ENCODE results near the gene AGBL1.

AGBL1 gene

DNA sequence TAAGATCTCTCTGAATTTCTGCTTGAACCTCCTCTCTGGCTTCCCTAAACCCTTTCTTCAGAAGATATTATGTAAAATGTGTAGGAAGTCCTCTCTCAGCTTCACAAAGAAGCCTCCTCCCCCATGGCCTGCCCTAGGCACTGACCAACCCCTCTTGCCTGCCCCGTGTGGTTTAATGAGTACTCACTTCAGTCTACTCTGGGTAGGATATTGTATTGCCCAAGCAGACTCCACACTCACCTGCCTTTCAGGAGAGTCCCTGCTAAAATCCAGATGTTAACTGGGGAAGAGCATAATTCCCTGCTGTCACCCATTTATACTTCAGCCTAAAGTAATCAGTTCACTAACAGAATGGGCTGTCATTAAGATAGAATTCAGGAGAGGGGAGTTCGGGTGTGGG lies 2.6 kb upstream of the AGBL1 start:
- no peak for DNase-seq (ENCODE audit: low read depth)
- TF ChIP-seq, protein P1, sequence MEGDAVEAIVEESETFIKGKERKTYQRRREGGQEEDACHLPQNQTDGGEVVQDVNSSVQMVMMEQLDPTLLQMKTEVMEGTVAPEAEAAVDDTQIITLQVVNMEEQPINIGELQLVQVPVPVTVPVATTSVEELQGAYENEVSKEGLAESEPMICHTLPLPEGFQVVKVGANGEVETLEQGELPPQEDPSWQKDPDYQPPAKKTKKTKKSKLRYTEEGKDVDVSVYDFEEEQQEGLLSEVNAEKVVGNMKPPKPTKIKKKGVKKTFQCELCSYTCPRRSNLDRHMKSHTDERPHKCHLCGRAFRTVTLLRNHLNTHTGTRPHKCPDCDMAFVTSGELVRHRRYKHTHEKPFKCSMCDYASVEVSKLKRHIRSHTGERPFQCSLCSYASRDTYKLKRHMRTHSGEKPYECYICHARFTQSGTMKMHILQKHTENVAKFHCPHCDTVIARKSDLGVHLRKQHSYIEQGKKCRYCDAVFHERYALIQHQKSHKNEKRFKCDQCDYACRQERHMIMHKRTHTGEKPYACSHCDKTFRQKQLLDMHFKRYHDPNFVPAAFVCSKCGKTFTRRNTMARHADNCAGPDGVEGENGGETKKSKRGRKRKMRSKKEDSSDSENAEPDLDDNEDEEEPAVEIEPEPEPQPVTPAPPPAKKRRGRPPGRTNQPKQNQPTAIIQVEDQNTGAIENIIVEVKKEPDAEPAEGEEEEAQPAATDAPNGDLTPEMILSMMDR (IDR thresholded peaks at IDR 0.05; ENCODE audit: control insufficient read depth, insufficient read depth, low read depth, low read length, missing control alignments), result no peak
- H3K4me3 ChIP-seq (ENCODE audit: control insufficient read depth, low read depth, low read length), result no peak overlapping the region

DNA sequence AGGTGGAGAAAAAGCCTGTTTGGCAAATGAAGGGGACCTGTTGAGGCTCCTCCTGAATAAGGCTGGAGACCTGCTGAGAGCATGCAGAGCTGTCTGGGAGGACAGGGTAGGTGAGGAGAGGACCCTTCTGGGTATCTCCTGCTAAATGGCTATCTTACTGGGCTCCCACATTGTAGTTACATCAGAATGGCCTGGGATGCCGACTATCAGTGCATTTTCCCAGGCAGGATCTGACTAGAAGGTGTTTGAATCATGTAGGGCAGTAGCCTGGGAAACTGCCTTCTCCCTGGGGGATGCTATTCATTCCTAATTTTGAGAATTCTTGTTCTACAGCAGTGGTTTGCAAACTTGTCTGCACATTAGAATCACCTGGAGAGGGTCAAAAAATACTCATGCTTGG lies 631 bp downstream of the AGBL1 start:
- TF ChIP-seq, protein P1 (IDR thresholded peaks at IDR 0.05; ENCODE audit: control insufficient read depth, insufficient read depth, low read depth, low read length, missing control alignments), result no peak
- no peak overlapping the region for H3K4me3 ChIP-seq (ENCODE audit: control insufficient read depth, low read depth, low read length)
- no peak for DNase-seq (ENCODE audit: low read depth)

DNA sequence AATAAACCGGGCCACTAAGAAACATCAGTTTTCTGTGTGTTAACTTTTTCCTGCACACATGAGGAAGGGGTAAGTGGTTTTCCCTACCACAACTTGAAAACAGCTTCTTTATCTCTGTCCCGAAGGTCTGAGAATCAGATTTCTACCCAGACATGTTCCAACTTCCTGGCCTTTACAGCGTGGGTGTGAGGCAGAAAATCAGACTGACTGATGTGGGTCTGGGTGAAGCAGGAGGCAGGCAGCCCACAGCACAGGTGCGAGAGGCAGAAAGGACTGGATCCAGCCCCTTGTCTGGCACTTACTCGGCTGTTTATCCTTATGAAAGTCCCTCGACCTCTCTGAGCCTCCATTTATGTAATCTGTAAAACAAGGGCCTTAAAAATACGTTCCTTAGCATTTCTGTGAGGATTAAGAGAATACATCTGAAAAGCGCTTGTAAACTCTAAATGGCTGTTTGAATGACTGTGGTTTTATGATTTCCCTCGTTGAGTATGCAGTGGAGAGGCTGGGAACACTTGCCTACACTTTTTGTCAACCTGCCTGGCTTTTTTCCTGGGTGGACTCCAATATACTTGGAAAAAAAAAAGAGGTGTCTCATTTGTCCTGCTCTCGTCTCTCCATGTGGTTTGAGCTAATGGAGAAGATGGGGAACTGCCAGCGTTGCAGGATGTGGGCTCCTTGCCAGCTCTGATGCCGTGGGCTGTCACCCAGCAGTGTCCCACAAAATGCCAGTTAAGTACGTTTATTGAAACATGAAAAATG lies 3.1 kb downstream of the AGBL1 start:
- TF ChIP-seq, protein P1 (IDR thresholded peaks at IDR 0.05; ENCODE audit: control insufficient read depth, insufficient read depth, low read depth, low read length, missing control alignments), result no peak
- no peak for DNase-seq (ENCODE audit: low read depth)
- no peak overlapping the region for H3K4me3 ChIP-seq (ENCODE audit: control insufficient read depth, low read depth, low read length)

DNA sequence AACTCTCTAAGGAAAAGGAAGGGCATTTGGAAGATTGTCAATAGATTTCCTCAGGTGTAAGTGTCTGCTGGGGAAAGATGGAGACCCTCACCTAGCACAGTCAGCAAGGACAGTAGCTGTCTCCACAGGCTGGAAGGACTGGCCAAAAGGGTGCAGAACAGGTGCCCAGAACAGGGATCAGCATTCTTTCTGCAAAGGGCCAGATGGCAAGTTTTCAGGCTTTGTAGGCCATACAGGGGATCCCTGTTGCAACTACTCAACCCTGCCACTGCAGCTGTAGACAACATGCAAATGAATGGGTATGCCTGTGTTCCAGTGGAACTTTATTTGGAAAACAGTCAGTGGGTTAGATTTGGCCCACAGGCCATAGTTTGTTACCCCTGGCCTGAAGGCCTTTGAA lies 8.1 kb downstream of the AGBL1 start:
- no peak overlapping the region for H3K4me3 ChIP-seq (ENCODE audit: control insufficient read depth, low read depth, low read length)
- no peak for DNase-seq (ENCODE audit: low read depth)
- TF ChIP-seq, protein P1 (IDR thresholded peaks at IDR 0.05; ENCODE audit: control insufficient read depth, insufficient read depth, low read depth, low read length, missing control alignments), result no peak

DNA sequence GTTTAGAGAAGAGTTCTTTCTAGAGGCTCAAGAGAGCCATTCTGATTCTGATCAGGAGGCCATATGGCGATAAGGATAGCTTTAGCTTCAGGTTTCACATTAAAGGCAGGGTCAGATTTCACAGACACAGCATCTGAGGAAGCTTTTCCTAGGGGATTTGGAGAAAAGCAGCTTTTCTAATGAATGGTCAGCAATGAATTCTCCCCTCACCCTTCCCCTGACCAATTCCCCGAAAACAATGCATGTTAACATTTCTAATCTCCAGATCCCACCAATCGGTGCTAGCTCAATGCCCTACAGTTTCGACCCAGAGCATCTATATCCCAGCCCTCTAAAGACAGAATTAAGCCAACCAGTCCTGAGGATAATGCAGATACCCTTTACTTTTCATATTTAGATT lies 9.8 kb downstream of the AGBL1 start:
- TF ChIP-seq, protein P1 (IDR thresholded peaks at IDR 0.05; ENCODE audit: control insufficient read depth, insufficient read depth, low read depth, low read length, missing control alignments), result no peak
- H3K4me3 ChIP-seq (ENCODE audit: control insufficient read depth, low read depth, low read length), result no peak overlapping the region
- DNase-seq (ENCODE audit: low read depth), result no peak

DNA sequence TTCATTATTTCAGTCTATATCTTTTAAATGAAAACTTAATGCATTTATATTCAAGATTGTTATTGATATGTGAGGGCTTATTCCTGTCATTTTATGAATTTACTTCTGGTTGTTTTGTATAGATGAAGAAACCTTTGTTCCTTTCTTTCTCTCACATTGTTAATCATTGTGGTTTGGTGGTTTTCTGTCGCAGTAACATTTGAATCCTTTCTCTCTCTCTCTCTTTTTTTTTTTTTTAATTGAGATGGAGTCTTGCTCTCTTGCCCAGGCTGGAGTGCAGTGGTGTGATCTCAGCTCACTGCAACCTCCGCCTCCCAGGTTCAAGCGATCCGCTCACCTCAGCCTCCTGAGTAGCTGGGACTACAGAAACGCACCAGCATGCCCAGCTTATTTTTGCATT lies 22.1 kb downstream of the AGBL1 start:
- TF ChIP-seq, protein P1 (IDR thresholded peaks at IDR 0.05; ENCODE audit: control insufficient read depth, insufficient read depth, low read depth, low read length, missing control alignments), result no peak
- no peak for DNase-seq (ENCODE audit: low read depth)
- no peak overlapping the region for H3K4me3 ChIP-seq (ENCODE audit: control insufficient read depth, low read depth, low read length)

Data from AG09309 (cell line).